LHCN-M2 (cell line): ENCODE data around the gene IDS. TPM values are rescaled to one million over a fixed set of nuclear protein-coding genes. Genes with fewer than 3 reads are reported as not detected.
A peak's percentile ranks its signal among the peaks of the same experiment; 100 is the strongest.
"Not testable (repeated sequence)": the region's sequence is repeated elsewhere in the genome, so short reads cannot be mapped to it uniquely, and the experiment has no call there.

Experiments used
- DNase-seq: peaks from one replicate; pipeline ENCODE4 v3.0.0-alpha.2; 2012; ENCODE audit warnings: low read depth
- total RNA-seq: library from RNA; depleted of rRNA; stranded (reverse); fragments of >200 nt; gene quantifications from 2 replicates; pipeline ENCODE4 v1.2.3, GENCODE V29; 2014

Gene IDS
- total RNA-seq, 1 experiment from 2014 or later = 54.4 TPM

DNA sequence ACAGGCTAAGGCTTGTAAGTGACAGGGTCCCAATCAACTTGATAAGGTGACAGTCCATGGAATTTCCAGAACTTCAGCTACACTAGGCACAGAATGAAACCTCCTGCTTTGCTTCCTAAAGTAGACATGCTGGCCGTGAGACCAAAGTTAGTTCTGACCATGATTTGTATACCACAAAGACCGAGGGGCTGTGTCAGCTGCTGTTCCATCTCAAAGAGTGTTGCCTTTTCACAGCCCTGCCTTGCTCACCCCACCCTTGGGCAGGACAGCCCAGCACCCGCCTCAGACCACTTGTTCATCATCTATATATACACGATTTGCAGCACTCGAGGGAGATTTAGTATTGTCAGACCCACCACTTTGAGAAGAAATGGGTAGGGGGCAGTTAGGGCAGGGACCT, 5.3 kb downstream of the IDS start:
- DNase-seq = no peak

DNA sequence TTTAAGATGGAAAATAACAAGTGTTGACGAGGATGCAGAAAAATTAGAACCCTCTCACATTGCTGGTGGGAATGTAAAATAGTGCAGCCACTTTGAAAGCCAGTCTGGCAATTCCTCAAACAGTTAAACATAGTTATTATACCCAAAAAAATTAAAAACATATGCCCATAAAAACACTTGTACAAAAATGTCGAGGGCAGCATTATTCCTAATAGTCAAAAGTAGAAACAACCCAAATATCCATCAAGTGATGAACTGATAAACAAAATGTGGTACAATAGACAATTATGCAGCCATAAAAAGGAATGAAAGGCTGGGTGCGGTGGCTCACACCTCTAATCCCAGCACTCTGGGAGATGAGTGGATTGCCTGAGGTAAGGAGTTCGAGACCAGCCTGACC, 6.3 kb downstream of the IDS start:
- DNase-seq = no peak

DNA sequence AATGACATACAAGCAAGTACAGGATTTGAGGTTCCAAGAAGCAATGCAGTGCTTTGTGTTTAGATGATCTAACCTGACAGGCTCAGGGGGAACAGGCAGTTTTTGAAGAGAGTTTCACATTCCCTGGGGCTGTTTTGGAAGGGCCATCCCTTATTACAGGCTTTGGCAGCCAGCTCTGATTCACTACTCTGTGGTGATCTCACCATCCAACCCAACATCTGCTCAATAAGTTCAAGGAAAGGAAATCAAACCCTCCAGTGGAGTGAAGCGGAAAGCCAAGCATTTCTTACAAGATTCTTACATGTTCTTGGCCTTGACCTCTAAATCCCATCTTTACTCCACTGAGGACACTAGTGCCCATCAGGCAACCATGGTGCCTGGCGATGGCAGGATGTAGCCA, 7.5 kb downstream of the IDS start:
- DNase-seq = peak; percentile 75

DNA sequence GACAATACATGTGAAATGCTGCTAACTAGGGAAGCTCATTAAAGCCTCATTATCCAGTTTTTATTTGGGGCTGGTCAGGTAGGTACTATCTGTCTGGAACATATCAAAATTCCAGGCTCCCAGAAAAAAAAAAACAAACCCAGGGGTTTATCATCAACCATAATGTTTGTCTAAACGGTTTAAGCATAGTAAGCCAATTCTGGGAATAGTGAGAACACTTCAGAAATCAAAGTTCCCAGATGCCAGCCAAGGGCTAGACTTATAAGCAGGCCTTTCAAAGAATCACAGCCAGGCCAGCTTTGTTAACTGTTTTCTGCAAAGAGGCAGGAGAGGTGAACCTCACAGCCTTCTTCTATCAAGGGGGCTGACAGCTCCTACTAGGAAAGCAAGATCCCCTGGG, 8.1 kb downstream of the IDS start:
- no peak for DNase-seq

DNA sequence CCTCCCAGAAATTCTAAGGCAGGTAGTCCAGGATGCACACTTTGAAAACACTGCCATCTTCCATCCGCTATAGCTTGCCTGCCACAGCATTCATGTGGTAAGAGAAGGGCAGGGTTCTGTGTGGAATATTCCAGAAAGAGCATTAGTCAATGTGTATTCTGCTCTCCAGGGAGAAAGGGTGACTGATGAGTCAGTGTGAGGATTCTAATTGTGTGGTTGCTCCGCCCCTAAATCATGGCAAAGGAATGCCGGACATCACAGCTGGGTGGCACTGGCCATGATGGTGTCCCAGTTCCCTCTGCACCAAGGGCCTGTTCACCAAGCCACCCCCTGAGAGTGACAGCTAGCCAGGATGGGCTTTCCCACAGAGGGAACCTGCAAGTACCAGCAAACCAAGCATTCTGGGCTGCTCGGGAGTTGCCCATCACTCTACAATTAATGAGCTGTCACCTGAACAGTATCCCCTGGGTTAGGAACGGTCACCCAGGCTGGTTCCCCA, 9.5 kb downstream of the IDS start:
- peak; percentile 90 for DNase-seq

DNA sequence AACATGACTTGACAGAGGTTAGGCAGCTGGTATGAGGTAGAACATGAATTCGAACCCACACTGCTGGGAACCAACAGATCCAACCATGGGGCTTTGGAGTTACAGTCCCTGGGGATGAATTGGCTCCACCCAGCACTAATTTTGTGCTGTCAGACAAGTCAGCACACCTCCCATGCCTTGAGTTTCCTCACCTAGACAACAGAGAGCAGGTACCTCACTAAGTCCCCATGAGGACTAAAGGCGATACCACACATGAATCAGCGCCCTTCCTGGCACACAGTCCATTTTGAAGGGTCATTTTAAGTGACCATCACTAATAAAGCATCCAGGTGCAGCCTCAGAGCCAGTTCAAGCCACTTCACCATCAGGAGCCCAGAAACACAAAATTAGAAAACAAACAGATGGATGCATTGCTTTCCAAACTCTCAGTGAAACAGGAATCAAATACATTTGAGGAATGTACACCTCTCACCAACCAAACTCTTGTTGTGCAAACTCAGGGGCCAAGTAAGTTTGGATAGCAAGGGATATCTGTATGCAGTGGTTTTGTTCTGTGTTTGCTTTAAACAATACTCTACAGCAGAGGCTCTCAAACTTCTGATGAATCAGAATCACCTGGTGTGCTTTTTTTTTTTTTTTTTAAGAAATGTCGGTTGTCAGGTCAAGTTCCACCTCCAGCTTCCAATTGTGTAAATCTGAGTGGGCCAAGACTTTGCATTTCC, 10.1 kb downstream of the IDS start:
- peak; percentile 20 for DNase-seq

DNA sequence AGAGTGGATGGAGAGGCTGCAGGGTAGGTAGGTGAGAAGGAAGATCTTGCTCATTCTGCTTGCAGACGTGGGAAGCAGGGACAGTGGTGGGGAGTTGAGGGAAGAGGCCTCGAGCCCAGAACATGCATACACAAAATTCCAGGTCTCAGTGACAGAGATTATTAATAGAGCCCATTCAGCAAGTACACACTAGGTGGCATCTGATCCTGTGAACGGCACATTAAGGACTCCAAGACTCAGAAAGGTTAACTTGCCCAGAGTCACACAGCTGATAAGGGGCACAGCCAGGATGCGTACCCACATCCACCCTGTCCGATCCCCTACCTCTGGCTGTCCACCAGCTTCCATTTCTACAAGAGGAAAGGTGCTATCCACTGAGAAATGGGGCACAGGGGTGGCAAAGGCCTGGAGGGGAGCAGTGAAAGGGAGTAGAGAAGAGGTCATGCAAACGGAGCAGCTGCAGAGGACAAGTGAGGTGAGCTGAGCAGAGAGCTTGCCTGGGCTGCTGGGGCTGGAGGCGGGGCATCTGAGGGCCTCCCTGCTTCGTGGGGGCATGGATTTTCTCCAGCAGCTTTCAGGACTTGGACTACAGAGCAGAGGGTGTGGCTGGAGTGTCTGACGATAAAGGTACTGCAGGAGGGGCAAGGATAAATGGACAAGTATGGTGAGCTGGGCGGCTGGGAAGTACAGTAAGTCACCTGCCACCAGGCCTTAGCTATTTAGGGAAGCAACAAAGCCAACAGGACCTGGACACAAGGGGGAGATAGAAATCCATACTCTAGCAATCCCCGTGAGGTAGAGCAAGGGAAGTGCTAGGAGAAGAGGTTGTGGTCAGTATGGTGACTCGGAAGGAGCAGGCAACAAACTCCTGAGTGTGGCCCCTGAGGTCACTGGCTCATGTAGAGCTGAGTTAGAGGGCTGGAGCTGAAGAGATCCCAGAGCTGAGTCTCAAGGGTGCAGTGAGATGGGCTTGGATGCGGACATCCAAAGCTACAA, 11.2 kb downstream of the IDS start:
- DNase-seq = peak; percentile 32

DNA sequence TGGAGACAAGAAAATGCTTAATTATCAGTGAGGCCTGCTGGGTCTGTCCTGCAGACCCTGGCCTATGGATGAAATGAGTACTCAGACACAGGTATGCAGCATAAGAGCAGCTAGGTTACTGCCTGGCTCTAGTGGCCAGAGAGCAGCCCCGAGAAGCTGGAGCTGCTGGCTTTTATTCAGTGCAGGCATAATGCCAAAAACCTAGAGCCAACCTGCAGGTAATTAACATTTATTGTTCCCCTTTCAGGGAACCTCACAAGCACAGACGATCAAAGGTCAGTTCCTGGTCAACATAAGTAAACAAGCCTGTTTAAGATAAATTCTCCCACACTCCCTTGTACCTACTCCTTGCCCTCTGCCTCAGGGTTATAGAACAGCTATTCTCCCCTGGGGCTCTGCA, 13.3 kb downstream of the IDS start:
- DNase-seq = no peak

DNA sequence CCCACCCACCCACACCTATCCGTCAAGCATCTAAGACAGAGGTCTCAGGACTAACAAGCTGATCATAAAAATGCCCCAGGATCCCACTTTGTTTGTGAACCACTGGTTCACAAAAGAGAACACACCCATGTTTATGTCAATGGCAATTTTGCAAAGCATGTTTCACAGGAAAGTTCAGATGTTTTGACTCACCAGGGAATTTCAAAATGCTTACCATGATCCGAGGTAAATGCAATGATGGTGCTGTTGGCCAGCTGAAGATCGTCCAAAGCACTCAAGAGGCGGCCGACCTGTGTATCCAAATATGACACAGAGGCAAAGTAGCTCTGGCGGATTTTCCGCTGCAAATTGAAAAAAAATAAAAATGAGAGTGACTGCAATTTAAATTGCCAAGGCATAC, 15.0 kb downstream of the IDS start:
- no peak for DNase-seq

DNA sequence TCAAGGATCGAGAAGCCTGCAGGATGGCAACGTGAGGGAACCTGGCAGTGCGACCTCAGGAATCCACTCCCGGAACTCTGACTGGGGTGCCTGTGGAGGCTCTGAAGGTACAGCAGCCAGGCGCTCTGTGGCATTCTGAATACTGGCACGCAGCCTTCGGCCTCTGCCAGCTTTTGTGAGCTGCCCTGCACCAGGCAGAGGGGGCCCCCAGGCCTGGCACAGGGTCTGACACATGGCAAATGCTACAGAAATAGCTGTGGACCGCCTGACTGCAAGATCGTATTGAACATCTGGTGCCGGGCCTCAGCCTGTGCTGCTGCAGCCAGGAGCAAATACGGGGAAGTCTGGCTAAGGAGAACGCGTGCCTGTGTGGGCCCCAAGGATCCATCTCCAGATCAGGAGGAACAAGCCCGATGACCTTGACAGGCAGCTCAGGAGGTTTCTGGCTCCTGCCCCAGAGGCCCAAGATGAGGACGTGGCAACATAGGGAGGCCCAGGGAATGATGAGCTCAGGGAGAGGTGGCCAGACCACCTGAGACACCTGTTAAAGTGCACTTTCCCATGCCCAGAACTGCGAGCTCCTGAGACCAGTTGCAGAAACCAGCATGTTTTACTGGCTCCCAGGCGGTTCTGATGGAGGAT, 16.6 kb downstream of the IDS start:
- not testable (repeated sequence) for DNase-seq

DNA sequence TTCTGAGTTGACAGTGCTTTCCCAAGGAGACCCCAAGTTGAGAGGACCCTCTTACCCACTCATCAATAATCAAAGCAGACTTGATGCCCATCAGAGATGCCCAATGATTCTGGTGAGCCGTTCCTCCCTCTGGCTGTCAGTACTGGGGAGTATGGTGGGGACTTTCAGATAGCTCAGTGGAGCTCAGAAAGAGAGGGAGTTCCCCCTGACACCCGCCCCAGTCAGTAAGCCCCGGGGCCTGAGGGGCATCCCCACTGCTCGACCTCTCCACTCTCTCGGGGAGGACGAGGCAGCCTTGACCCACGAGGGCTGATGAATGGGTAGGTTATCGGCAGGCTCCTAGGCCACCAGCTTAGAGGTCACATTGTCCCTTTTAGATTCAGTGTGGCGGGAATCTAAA, 17.1 kb downstream of the IDS start:
- not testable (repeated sequence) for DNase-seq

DNA sequence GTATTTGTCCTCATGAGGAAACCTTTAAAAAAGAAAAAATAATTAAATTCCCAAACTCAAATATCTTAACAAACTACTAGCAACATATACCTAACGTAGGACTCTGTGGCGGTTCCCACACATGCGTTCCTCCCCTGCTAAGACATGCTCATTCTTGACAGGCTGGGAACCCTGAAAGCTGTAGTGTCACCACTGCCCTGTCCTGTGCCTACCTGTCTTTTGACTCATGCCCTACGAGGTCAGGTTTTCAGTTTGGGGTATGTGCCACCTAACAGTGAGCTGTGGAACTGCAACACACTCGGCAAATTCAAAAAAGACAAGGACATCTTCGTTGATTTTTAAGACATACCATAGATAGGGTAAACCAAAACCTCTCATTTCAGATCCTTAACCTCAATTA, 17.8 kb downstream of the IDS start:
- no peak for DNase-seq

DNA sequence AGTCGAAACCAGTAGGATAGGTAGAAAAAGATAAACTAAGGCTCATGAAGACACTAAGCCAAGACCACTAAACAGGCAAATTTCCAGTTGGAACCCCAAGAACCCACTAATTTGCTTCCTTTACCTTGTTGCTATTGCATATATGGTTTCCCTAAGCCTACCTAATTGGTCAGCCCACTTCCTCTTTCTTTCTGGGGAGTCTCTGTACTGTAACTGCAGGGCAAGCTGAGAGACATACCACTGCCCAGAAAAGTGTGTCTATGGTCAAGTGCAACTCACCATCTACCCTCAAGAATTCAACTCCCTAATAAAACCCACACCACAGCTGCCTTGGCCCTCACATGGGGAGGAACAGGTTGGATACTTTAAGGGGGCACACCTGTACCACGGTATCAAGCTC, 28.6 kb downstream of the IDS start:
- no peak for DNase-seq

DNA sequence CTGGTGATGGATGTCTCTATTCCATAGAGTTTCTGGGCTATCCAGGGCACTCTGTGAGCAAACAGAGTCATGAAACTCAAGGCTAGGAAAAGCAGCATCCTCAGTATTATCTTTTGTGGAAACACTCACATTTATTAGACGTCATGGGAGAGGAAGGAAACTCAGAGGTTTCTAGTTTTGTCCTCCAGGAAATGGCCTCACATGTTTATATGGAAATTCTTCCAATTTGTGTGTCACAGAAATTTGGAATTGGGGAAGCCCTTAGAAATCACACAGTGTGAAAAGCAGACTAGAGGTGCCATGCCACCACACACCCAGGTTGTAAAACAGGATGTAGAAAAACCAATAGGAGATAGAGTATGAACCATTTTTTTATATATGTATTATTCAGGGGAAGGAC, 31.1 kb downstream of the IDS start:
- DNase-seq = no peak

DNA sequence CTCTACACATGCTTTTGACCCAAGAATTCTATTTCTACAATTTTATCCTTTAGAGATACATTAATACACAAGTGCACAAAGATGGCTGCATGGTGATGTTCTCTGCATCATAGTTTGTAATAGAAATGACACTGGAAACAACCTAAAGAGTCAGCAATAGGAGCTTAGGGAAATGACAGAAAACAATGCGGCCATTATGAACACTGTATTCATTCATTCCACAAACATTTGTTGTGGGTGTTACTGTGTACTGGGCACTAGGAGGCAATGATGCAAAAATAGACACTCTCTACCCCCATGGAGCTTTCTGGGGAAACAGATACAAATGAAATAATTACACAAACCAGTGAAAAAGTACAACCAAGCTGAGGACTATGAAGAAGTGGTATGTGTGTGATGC, 32.0 kb downstream of the IDS start:
- no peak for DNase-seq

DNA sequence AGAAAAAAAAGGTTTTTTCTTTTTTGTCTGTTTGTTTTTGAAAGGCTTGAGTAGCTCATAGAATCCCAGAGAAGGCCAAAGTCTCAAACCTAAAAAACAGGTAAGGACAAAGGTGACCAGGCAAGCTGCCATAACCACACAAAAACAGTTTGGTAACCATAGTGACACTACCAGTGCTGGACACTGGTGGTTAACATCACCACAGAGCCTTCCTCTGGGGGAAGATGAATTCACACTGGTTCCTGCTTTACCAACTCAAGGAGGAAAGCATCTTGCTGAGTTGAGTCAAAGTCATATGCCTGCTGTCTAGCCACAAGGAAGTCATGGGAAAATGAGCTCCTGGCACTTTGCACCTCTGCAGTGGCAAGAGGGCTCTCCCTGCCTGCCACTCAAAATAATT, 32.5 kb downstream of the IDS start:
- DNase-seq = peak; percentile 22

DNA sequence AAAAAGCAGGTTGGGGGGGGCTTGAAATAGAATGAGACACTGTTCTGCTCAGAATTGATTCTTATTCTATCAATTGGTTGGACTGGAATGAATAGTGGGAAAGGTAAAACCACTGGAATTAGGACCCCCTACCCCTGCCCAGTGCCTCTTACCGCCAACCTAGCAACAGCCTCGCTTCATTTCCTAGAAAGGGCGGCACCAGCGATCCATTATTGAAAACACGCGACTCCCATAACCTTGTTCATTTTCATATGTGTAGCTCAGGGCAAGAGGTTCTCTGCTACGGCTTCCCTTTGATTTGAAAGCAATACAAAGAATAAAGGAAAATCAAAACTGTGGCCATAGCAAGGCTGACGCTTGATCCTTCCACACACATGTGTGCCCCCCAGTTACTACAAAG, 33.7 kb downstream of the IDS start:
- DNase-seq = no peak

DNA sequence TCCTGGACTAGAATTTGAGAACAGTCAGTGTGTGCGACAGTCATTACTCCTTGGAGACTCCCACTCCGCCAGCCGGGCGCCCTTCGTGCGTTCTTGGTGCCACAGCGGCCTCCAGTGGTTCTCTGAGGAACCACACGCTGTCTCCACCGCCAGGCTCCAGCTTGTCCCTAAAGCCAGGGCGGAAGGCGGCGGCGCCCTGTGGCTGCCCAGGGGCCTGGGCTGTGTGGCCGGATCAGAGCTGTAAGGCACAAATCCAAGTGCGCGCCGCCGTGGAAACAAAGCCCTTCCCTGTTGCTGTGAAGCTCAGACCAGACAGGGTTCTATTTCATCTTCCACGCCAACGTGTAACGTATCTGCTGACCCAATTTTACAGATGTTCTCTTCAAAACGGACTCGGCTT, 34.2 kb downstream of the IDS start:
- peak; percentile 50 for DNase-seq

DNA sequence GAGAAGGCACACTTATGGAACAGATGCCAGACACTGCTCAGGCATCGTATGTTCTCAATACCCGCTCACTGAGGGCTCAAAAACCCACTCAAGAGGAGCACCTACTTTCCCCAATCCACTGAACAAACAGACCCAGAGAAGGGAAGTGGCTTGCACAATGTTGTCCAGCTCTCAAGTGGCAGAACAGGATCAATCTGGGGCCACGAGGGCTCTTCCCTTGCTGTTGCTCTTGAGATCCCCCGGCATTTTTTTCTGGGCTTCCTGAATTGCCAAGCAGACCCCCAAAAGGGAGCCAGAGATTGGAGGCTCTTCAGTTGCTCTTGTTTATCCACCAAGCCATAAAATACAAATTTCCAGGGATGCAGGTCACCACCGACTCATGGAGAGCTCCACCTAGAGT, 35.7 kb downstream of the IDS start:
- DNase-seq = no peak

DNA sequence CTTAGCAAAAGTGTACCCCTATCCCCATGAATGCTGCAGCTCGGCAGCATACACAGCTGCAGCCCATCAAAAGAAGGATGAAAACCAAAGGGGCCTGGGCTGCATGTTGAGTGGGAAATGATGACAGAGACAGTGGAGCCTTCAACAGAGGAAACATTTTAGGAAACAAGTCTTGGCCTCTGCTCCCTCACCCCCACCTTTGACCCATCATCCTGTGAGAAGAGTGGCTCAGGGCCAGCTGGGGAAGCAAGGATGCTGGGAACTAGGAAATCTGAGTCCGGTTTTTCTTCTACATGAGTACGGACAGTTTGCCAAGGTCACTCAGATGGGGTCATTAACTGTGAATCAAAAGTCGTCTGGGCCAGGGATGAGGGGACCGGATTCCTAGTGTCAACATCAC, 37.2 kb downstream of the IDS start:
- no peak for DNase-seq

DNA sequence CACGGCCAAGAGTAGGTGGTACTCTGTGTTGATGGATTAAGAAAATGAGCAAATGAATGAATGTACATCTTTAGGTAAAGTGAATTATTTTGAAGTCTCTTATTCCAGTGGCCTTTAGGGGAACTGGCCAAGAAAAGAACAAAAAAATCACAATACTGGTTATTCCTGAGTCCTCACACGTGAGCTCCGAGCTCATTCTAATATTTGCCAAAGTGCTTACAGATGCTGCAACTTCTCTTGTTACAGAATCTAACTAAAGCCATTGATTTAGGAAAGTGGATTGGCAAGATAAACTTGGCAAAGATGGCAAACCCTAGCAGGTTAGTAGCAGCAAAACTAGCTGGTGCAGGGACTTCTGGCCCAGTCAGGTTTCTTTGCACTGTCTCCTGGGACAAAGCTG, 37.6 kb downstream of the IDS start:
- no peak for DNase-seq

DNA sequence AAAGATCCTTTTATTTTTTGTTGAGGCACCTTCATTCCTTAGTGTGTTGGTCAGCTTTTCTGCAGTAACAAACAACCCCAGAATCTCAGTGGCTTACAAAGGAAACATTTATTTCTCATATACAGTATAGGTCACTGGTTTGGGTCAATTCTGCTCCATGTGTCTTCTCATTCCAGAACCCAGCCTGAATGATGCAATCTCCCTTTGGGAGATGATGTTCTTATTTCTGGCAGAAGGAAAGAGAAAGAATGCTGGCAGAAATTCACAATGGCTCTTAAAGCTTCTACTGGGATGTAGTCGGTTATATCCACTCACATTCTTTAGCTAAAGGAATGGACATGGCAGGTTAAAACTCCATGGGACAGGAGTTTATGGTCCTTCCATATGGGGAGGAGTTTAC, 42.3 kb downstream of the IDS start:
- peak; percentile 46 for DNase-seq
